ENCODE measurements around the gene PAX5.
"Not testable (repeated sequence)": the region's sequence is repeated elsewhere in the genome, so short reads cannot be mapped to it uniquely, and the experiment has no call there.

Gene PAX5

DNA sequence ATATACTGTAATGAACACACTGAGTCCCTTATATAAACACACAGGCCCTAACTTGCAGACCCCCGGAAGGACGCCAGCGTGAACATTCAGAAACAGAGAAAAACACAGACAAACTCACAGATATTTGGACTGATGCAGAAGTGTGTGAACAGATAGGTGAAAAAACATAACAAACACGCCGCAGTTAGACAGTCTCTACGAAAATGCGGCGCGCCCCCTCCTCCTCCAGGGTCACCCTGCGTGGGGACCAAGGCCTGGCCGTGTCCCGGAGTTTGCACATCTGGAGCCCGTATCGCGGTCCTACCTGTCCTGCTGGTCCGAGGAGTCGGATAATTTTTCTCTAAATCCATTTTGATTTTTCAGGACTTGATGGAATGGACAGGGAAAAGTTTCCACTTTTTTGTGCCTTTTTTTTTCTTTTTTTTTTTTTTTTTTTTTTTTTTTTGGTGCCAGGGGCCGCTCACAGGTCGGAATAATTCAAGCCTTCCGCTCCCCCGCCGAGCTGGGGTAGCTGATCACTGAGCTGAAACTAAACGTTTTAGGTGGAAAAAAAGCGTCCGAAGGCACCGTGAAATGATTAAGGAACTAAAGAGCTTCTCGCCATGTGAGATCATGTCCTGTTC lies at the start of gene PAX5:
TSS of gene PAX5 (minus strand) at position 587 of the 623 bp plus-strand sequence. CDS start at position 350, 237 bp downstream.
- DNase-seq (ENCODE audit: low spot score) (no peak), ATAC-seq (ENCODE audit: low read depth) (no peak)
- no peak for TF ChIP-seq CTCF (IDR thresholded peaks at IDR 0.05; ENCODE audit: poor library complexity, severe bottlenecking)
- Histone ChIP-seq H3K27me3 (ENCODE audit: insufficient read depth, poor library complexity, severe bottlenecking) (peaks cover 100% of the 10 kb centered on the region), H3K27ac (ENCODE audit: poor library complexity, severe bottlenecking) (no peak within 1 kb of the TSS), H3K36me3 (ENCODE audit: low read depth) (no peaks in the 10 kb centered on the region), H3K9me3 (ENCODE audit: severe bottlenecking) (no peaks in the 10 kb centered on the region), H3K4me3 (ENCODE audit: severe bottlenecking) (no peak within 1 kb of the TSS), H3K4me1 (ENCODE audit: insufficient read depth, poor library complexity, severe bottlenecking) (peaks cover 7% of the 10 kb centered on the region)

DNA sequence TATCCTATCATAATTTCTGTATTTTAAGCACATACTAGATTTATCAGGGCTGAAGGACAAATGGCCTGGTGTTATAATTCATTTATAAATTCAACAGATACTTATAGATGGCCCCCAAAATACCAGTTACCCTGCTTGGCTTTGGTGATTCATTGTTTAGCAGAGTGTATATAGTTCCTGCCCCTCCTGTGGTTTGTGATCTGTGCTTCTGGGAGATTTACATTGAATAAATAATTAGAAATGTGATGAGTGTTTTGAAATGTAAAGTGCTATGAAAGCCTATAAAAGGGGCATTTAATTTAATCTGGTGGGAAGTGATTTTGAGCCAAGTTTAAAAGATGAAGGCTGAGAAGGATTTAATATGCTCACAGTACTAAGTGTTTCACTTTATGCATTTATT lies 49.6 kb upstream of the PAX5 start:
- DNase-seq (ENCODE audit: low spot score) = no peak
- peaks cover 26% of the 10 kb centered on the region for H3K36me3 ChIP-seq (ENCODE audit: low read depth)

GRCh38 chr9:37082214-37082765 lies 48.2 kb upstream of the PAX5 start:
- H3K36me3 ChIP-seq (ENCODE audit: low read depth) = peaks cover 12% of the 10 kb centered on the region
- DNase-seq (ENCODE audit: low spot score) = no peak
- TF ChIP-seq CTCF (IDR thresholded peaks at IDR 0.05; ENCODE audit: poor library complexity, severe bottlenecking) = no peak
- ATAC-seq (ENCODE audit: low read depth) = no peak
- peaks cover 7% of the 10 kb centered on the region for H3K4me1 ChIP-seq (ENCODE audit: insufficient read depth, poor library complexity, severe bottlenecking)
- H3K27me3 ChIP-seq (ENCODE audit: insufficient read depth, poor library complexity, severe bottlenecking) = no peaks in the 10 kb centered on the region
- H3K4me3 ChIP-seq (ENCODE audit: severe bottlenecking) = no peak overlapping the region
- H3K9me3 ChIP-seq (ENCODE audit: severe bottlenecking) = no peaks in the 10 kb centered on the region
- H3K27ac ChIP-seq (ENCODE audit: poor library complexity, severe bottlenecking) = no peak overlapping the region

More for the DNA sequence above, 49.6 kb upstream of the PAX5 start:
- ATAC-seq (ENCODE audit: low read depth) = no peak
- TF ChIP-seq CTCF (IDR thresholded peaks at IDR 0.05; ENCODE audit: poor library complexity, severe bottlenecking) = no peak
- H3K4me3 ChIP-seq (ENCODE audit: severe bottlenecking) = no peak overlapping the region
- H3K27ac ChIP-seq (ENCODE audit: poor library complexity, severe bottlenecking) = no peak overlapping the region
- no peaks in the 10 kb centered on the region for H3K9me3 ChIP-seq (ENCODE audit: severe bottlenecking)
- peaks cover 7% of the 10 kb centered on the region for H3K4me1 ChIP-seq (ENCODE audit: insufficient read depth, poor library complexity, severe bottlenecking)
- H3K27me3 ChIP-seq (ENCODE audit: insufficient read depth, poor library complexity, severe bottlenecking) = no peaks in the 10 kb centered on the region

- H3K36me3 ChIP-seq (ENCODE audit: low read depth); DNase-seq (ENCODE audit: low spot score); H3K27ac ChIP-seq (ENCODE audit: poor library complexity, severe bottlenecking); H3K4me1 ChIP-seq (ENCODE audit: insufficient read depth, poor library complexity, severe bottlenecking); ATAC-seq (ENCODE audit: low read depth); H3K4me3 ChIP-seq (ENCODE audit: severe bottlenecking); H3K9me3 ChIP-seq (ENCODE audit: severe bottlenecking); H3K27me3 ChIP-seq (ENCODE audit: insufficient read depth, poor library complexity, severe bottlenecking): not testable (repeated sequence)
Observed at GRCh38 chr9:37081507-37081906, 47.4 kb upstream of the PAX5 start.

- not testable (repeated sequence) for H3K27me3 ChIP-seq (ENCODE audit: insufficient read depth, poor library complexity, severe bottlenecking); H3K9me3 ChIP-seq (ENCODE audit: severe bottlenecking); H3K4me1 ChIP-seq (ENCODE audit: insufficient read depth, poor library complexity, severe bottlenecking); H3K36me3 ChIP-seq (ENCODE audit: low read depth); DNase-seq (ENCODE audit: low spot score)
- Histone ChIP-seq H3K4me3 (ENCODE audit: severe bottlenecking) (peak overlapping the region; percentile 64), H3K27ac (ENCODE audit: poor library complexity, severe bottlenecking) (peak overlapping the region; percentile 17)
- peak; percentile 53 for ATAC-seq (ENCODE audit: low read depth)
Observed at GRCh38 chr9:37080165-37080628, 46.1 kb upstream of the PAX5 start.

Data from RWPE2 (cell line).